NCI-H345 (cell line): ENCODE measurements around the gene PLRG1.
A peak's percentile ranks its signal among the peaks of the same experiment; 100 is the strongest.
"Not testable (repeated sequence)": the region's sequence is repeated elsewhere in the genome, so short reads cannot be mapped to it uniquely, and the experiment has no call there.

ENCODE experiments used
- DNase-seq: peaks from one replicate; lab custom pipeline; 2025; lab: John Stamatoyannopoulos, UW

The PLRG1 gene

DNA sequence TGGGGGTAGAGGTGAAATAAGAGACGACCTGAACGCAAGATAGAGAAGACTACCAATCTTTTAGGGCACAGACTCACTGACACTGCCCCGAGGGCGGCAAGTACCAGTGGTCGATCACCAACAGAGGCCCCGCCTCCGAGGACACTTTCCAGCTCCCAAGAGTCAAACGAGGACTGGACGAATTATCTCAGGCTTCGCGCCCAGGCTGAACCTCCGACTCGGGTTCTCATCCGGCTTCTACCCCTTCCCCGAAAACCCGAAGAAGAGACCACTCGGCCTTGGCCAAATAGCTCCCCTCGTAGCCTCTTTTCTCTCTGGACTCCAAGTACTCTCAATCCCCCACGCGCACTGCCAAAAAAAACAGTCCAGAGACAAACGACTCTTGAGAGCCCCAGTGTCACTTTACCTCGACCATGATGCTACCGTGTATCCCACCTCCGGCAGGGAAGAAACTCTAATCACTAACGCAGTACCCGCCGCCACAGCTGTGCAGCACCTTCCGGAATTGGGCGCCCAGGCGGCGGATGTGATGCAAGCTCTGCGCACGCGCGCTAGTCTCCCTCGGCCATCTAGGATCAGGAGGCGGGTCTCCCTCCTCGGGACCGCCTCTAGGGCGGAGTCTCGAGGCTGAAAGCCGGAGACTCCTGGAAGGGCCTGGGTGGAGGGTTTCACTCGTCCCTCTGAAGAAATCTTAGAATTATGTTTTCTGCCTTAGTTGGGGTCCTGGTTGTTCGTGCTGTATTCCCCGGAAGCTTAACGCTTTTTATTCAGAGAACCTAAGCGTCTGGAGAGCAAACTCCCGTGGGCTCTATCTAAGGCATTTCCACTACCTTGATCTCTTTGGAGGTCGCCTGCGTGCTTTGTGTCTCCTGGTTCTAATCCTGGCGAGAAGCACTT is at the start of gene PLRG1:
Gene PLRG1, minus strand, starts transcription at position 507 of the 897 bp plus-strand sequence. Its CDS starts 92 bp downstream, at position 415.
- DNase-seq: peak; percentile 91

DNA sequence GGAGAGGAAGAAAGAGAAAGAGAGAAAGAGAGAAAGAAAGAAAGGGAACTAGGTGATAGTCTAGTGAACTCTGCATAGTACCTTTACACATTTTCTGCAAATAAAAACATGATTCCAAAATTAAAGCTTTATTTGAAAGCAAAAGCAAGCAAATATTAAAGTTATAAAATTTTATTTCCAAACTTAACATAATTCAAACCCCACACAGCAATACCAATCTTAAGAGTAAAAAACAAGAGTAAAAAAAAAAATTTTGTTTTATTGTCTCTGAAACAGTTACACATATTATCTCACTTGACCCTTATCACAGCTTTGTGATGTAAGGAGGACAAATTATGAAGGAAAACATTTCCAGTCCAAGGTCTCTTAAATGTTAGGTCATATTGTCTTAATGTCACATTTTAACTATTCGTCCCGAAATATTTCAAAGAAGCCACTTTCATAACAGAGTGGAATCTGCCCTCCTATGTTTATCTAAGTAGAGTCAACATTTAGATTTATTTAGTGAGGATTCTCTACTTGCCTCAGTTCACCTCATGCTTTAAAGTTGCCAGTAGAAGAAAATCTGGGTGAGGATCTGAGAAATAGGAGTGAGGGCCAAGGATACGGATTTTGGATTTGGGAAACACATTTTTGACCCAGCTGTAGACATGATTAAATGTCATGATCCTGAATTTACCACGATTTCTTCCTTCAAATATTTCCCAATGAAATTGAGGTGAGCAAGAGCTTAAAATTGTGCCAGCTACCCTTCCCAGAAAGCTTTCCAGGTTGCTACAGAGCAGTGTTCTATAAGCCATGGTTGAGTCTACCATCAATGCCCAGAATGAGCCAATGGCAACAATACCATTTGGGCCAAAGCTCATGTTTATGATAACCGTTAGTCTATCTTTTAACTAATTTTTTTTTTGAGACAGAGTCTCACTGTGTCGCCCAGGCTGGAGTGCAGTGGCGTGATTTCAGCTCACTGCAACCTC is 47.9 kb upstream of the PLRG1 start:
- DNase-seq: no peak

- DNase-seq: not testable (repeated sequence)
These were observed 47.1 kb upstream of the PLRG1 start for GRCh38 chr4:154597281-154597680.

- no peak for DNase-seq
These were observed 45.6 kb upstream of the PLRG1 start for GRCh38 chr4:154595807-154596206.

GRCh38 chr4:154594343-154594742 is 44.1 kb upstream of the PLRG1 start:
- DNase-seq: not testable (repeated sequence)

- no peak for DNase-seq
These were observed 43.7 kb upstream of the PLRG1 start for GRCh38 chr4:154593868-154594267.

- no peak for DNase-seq
These were observed 41.7 kb upstream of the PLRG1 start for GRCh38 chr4:154591890-154592289.

GRCh38 chr4:154590329-154591006 is 40.3 kb upstream of the PLRG1 start, which contains the start of gene FGA:
Gene FGA (minus strand): TSS chr4:154590742. CDS start chr4:154590687, 55 bp downstream.
- no peak for DNase-seq

GRCh38 chr4:154589296-154590197 is 39.3 kb upstream of the PLRG1 start:
- DNase-seq: no peak

GRCh38 chr4:154588198-154588597 is 38.0 kb upstream of the PLRG1 start:
- no peak for DNase-seq

DNA sequence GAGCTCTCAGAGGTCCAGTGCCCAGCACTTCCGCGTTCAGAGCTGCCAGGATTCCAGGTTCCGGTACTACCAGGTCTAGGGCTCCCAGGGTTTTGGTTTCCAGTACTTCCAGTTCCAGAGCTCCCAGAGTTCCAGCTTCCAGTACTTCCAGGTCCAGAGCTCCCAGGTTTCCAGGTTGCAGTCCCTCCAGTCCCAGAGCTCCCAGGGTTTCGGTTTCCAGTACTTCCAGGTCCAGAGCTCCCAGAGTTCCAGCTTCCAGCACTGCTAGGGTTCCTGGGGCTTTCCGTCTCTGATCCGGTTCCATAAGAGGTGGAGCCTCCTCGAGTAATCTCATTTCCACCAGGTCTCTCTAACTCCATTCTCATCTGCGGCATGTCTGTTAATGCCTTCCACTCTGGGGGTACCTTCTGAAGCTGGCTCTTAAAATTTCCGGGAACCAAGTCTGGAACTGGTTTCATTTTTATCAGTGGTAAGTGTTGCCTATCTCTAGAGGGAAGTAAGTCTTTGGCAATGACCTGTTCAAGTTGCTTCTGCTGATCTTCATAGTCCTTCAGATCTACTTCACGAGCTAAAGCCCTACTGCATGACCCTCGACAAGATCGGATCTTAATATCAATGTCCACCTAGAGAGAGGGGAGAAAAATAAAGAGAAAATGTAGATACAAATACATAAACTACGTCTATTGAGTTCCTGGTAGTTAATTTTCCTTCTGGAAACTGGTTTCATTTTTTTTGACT is 36.3 kb upstream of the PLRG1 start:
- no peak for DNase-seq

- DNase-seq: no peak
These were observed 35.3 kb upstream of the PLRG1 start for GRCh38 chr4:154585369-154586018.

GRCh38 chr4:154584259-154584658 is 34.1 kb upstream of the PLRG1 start:
- DNase-seq: no peak

GRCh38 chr4:154583677-154584076 is 33.5 kb upstream of the PLRG1 start:
- DNase-seq: no peak

DNA sequence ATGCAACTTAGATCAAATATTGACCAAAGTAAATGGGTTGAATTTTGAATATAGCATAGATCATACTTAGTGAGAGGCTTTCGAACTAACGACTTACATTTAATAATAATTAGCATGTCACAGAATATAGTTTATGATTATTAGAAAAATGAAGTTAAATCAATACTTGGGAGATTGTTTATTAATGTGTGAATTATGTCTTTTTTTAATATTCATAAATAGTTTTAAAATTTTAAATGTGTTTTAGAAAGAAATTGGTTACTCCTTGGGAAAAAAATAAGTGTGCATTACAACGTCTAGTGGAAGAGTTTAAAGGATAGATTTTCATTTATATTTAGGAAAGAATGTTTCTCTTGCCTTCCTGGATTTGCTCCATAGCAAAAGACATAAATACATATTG is 33.0 kb upstream of the PLRG1 start:
- DNase-seq: no peak

DNA sequence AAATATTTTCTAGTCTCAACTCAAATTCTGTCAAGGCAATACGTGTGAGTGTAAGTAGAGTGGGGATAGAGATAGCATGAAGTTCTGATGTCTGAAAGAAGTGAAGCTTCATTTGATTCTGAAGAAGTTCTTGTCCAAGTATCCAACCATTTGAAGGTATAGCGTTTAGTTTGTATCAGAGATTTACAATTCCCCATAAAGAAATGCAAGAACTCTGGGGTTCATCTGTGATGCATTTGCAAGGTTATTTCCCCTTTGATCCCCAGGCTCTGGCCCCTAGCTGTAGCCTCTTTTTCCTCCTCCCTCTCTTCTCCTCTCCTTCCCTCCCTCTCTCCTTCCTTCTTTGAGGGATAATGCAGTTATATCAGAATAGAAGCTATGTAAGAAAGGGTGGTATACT is 32.5 kb upstream of the PLRG1 start:
- DNase-seq: no peak

DNA sequence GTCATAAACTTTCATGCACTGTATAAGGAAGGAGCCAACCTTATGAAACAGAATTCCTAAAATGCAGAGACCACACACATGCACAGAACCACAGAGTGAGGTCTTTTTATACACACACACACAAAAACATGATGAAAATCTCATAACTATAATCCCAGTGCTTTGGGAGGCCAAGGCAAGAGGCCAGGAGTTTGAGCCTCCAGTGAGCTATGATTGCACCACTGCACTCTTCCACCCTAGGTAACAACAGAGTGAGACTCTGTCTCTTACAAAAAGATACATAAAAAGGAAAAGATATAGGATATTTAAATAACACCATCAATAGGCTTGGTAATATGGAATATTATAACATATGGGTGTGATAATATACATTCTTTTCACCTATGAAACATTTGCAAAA is 29.7 kb upstream of the PLRG1 start:
- no peak for DNase-seq

GRCh38 chr4:154578919-154579318 is 28.7 kb upstream of the PLRG1 start:
- DNase-seq: no peak

- DNase-seq: no peak
These were observed 27.1 kb upstream of the PLRG1 start for GRCh38 chr4:154577324-154577723.

- DNase-seq: no peak
These were observed 24.1 kb upstream of the PLRG1 start for GRCh38 chr4:154574311-154574710.
